Psoas muscle (tissue), 8 donors: Measurements from ENCODE around the gene DOK6. TPM values are rescaled to one million over a fixed set of nuclear protein-coding genes. Genes with fewer than 3 reads are reported as not detected.

Experiments
- ATAC-seq, 4 donors: fragments of 200-7000 bp; cut with Tn5 transposase; one replicate each; pipeline ENCODE4 v1.9.1; 2020; ENCODE audit warnings: moderate library complexity in 3 of 4, mild to moderate bottlenecking in 2 of 4
- DNase-seq, 2 donors: peaks; one replicate each; pipeline ENCODE4 v3.0.0-alpha.2; 2020
- H3K27ac ChIP-seq: fragments of 200-600 bp; one replicate; pipeline ENCODE4 v1.8.0; 2022
- H3K27me3 ChIP-seq, 3 donors: fragments of 200-600 bp in 1 of 3; one replicate each; pipeline versions ENCODE4 v1.6.1 to v1.8.0; 2013 to 2022; ENCODE audit warnings: low read length in 2 of 3, mild to moderate bottlenecking in 2 of 3, moderate library complexity in 1 of 3; ENCODE audit not compliant: insufficient read depth in 3 of 3
- H3K36me3 ChIP-seq, 2 donors: fragments of 200-600 bp in 1 of 2; one replicate each; pipeline versions ENCODE4 v1.6.1 to v1.8.0; 2013 to 2022; ENCODE audit warnings: low read depth in 1 of 2, mild to moderate bottlenecking in 1 of 2, moderate library complexity in 1 of 2; ENCODE audit not compliant: insufficient read depth in 1 of 2
- H3K4me1 ChIP-seq: fragments of 200-600 bp; one replicate; pipeline ENCODE4 v1.8.0; 2022
- H3K4me3 ChIP-seq: fragments of 200-600 bp; one replicate; pipeline ENCODE4 v1.8.0; 2022; ENCODE audit warnings: mild to moderate bottlenecking
- H3K9me3 ChIP-seq: fragments of 200-600 bp; one replicate; pipeline ENCODE4 v1.8.0; 2022
- WGBS, 3 donors: extraction: QIAGEN DNeasy Blood & Tissue Kit; methylation state at CpG; one replicate each; pipeline versions ENCODE4 v1.1.6 to v1.1.7; 2013; 5-methylcytosine and 5-hydroxymethylcytosine counted together
- intact Hi-C, 2 donors: fragments of 100-400 bp; cut with DNase I; formaldehyde crosslinking; loops; one replicate each; pipeline versions ENCODE4 v1.11.0 to v1.14.2; 2022
- polyA plus RNA-seq, 3 donors: library from polyadenylated mRNA; stranded (reverse); fragments of 200-250 nt; gene quantifications; one replicate each; pipeline ENCODE4 v1.2.3, GENCODE V29; 2013
- total RNA-seq, 4 donors: library from RNA; stranded (reverse); fragmentation: NEBNext Ultra II Directional in 2 of 4; extraction: Animal tissue kit (Norgen Biotek cat#: 25700) in 2 of 4; gene quantifications; one replicate each; pipeline versions ENCODE4 v1.2.1 to v1.2.4, GENCODE V29; 2021 to 2023
- TF ChIP-seq, protein P1 (sequence below): fragments of 200-600 bp; IDR thresholded peaks from one replicate; pipeline ENCODE4 v1.8.0; 2022; ENCODE audit warnings: antibody characterized with exemption
- donor health status: healthy with polysubstance abuse.
- donor health status: DM: no; HTN: no; CAD: no; lungs with moderate emphysema.
- donor health status: Bipolar disorder and iron deficiency.
- donor health status: healthy.
- donor health status: DM: yes; HTN: yes; CAD: no.
- donor health status: DM: no; HTN: no; CAD: no.
- donor health status: DM: no; HTN: no; CAD: no.
- donor health status: DM: yes; HTN: yes; CAD: no.

The DOK6 gene
- total and polyA plus RNA-seq, 7 donors, result 0.05 to 0.97 (median 0.18) TPM

DNA sequence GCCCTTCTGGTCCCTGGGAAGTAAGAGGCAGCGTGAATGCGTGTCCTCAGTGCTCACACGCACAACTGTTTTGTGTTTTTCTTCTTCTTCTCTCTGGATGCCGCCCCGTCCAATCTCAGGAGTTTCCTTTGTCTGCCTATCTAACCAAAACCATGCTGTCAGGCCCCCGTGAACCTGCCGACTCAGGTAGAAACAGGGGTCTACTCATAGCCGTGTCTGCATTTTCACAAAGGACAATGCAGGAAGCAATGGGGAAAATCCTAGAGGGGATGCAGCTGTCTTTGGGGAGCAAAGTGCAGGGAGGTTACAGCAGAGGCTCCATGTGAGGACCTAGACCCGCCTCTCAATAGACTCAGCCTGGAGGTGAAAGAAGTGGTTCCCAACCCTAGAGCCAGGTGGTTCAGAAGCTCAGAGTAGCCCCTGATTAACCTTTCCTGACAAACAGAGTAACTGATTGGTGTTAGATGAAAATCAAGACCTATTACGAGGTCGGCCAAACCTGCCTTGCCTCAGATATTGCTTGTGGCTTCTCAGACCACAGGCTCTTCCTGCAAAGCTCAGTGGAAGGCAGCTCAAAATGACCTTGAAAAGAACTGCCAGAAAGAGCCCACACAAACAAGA is 497.7 kb downstream of the DOK6 start:
- Histone ChIP-seq H3K27me3 (no peaks in the 10 kb centered on the region), H3K4me3 (no peak overlapping the region), H3K36me3 (no peaks in the 10 kb centered on the region), H3K9me3 (no peaks in the 10 kb centered on the region), H3K27ac (no peak overlapping the region), H3K4me1 (no peaks in the 10 kb centered on the region)
- intact Hi-C loops, result no loop called here
- TF ChIP-seq, protein P1, sequence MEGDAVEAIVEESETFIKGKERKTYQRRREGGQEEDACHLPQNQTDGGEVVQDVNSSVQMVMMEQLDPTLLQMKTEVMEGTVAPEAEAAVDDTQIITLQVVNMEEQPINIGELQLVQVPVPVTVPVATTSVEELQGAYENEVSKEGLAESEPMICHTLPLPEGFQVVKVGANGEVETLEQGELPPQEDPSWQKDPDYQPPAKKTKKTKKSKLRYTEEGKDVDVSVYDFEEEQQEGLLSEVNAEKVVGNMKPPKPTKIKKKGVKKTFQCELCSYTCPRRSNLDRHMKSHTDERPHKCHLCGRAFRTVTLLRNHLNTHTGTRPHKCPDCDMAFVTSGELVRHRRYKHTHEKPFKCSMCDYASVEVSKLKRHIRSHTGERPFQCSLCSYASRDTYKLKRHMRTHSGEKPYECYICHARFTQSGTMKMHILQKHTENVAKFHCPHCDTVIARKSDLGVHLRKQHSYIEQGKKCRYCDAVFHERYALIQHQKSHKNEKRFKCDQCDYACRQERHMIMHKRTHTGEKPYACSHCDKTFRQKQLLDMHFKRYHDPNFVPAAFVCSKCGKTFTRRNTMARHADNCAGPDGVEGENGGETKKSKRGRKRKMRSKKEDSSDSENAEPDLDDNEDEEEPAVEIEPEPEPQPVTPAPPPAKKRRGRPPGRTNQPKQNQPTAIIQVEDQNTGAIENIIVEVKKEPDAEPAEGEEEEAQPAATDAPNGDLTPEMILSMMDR, result no peak
- no peak for ATAC-seq
- DNase-seq, result no peak
- 73 to 80% (median 76%) methylated on average over 11 of the region's 11 CpGs for WGBS, 3 donors
